GM12872 (cell line): ENCODE data around the gene CD81.
A peak's percentile ranks its signal among the peaks of the same experiment; 100 is the strongest.

Experiments
- TF ChIP-seq, protein P1 (sequence below): IDR thresholded peaks from 3 replicates; pipeline ENCODE4 v1.5.1; 2011; ENCODE audit warnings: low read depth, mild to moderate bottlenecking, low read length, moderate library complexity; ENCODE audit not compliant: insufficient read depth

The CD81 gene

DNA sequence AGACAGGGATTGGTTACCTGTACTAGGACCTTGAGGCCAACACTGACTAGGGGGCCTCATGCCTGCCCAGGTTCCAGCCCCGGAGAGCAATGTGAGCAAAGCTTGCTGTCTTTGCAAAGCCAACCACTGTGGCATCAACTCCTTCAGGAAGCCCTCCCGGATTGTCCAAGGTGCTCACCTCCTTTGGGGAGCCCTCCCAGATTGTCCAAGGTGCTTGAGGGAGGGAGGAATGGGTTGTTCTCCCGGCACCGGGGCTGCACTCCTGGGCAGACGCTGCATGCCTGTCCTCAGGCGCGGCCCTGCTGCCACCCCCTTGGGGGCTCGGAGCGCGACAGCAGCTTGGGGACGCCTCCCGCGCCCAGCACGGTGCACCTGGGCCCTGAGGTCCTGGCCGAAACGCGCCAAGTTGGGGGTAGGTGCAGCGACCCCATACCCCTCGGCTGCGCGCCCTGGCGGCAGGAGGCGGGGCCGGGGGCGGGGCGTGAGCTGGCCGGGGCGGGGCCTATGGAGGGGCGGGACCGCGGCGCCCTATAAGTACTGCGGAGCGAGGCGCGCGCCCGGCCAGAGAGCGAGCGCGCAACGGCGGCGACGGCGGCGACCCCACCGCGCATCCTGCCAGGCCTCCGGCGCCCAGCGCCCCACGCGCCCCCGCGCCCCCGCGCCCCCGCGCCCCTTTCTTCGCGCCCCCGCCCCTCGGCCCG is at the start of gene CD81:
Gene CD81 (plus strand): TSS at position 560 of the 701 bp plus-strand sequence. CDS start 240 bp downstream, outside the sequence.
- TF ChIP-seq, protein P1, sequence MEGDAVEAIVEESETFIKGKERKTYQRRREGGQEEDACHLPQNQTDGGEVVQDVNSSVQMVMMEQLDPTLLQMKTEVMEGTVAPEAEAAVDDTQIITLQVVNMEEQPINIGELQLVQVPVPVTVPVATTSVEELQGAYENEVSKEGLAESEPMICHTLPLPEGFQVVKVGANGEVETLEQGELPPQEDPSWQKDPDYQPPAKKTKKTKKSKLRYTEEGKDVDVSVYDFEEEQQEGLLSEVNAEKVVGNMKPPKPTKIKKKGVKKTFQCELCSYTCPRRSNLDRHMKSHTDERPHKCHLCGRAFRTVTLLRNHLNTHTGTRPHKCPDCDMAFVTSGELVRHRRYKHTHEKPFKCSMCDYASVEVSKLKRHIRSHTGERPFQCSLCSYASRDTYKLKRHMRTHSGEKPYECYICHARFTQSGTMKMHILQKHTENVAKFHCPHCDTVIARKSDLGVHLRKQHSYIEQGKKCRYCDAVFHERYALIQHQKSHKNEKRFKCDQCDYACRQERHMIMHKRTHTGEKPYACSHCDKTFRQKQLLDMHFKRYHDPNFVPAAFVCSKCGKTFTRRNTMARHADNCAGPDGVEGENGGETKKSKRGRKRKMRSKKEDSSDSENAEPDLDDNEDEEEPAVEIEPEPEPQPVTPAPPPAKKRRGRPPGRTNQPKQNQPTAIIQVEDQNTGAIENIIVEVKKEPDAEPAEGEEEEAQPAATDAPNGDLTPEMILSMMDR: no peak

DNA sequence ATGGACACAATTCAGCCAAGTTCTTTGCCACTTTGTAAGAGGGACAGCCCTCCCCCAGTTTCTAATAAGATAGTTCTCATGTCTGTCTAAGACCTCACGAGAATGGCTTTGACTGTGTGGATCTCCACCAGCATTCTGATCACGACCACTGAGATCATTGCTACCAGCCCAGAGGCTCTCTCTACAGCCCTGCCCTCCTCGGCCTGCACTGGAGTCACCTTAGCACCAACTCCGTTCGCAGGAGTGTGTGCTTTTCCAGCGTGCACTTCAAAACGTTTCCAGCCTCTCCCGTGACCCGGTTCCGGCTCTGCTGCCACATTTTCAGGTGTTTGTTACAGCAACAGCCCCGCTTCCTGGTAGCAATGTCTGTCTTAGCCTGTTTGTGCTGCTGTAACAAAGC is 49.1 kb upstream of the CD81 start:
- TF ChIP-seq, protein P1: no peak

DNA sequence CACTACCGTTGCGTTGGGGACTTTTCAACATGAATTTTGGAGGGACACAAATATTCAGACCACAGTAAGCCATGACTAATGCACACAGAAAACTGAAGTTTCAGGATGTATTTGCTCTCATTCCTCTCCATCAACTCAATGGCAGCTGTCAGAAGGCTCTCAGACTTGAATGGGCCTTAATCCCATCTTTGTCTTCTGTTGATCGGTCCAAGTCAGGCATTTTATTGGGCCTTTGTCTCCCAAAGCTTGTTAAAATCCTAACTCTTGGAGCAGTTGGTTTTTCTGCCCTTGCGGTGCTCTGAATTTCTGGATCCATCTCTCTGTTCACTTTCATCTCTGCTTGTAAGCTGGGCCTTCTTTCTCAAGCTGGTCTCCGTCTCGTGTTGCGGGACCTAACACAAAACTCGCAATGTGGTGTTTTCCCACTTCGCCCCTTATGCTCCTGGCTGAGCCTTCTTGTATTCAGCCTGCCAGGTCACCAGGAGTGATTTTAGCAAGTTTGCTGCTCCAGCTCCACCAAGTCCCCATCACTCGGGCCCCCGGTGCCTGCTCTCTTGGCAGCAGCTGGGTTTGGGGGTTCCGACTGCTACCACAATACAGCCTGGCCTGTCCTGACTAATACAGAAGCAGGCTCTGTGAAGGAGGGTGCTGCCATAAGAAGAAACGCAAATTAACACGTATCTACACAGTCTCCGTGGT is 48.3 kb upstream of the CD81 start:
- TF ChIP-seq, protein P1: no peak

GRCh38 chr11:2329551-2329950 is 47.6 kb upstream of the CD81 start:
- TF ChIP-seq, protein P1: no peak

DNA sequence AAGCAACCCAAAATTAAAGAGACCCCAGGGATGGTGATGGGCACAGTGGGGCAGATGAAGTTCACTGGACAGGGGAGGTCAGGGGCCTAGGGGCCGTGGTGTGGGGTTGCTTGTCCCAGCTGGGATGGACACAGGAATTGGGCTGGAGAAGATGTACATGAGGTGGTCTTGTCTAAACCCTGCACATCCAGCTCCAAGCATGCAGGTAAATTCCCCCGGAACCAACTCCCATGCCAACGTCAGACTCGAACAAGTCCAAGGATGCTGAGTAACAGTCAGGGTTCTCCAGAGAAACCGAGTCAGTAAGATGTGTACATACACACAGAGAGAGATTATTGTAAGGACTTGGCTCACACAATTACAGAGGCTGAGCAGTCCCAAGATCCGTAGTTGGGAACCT is 46.4 kb upstream of the CD81 start:
- TF ChIP-seq, protein P1: no peak

- TF ChIP-seq, protein P1: no peak
Observed at GRCh38 chr11:2331404-2331803, 45.7 kb upstream of the CD81 start.

DNA sequence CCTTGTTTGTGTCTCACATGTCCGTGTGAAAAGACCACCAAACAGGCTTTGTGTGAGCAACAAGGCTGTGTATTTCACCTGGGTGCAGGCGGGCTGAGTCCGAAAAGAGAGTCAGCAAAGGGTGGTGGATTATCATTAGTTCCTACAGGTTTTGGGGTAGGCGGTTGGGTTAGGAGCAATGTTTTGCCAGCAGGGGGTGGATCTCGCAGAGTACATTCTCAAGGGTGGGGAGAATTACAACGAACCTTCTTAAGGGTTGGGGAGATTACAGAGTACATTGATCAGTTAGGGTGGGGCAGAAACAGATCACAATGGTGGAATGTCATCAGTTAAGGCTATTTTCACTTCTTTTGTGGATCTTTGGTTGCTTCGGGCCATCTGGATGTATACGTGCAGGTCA is 38.4 kb upstream of the CD81 start:
- TF ChIP-seq, protein P1: peak; percentile 30; the same call in 2 of the 3 replicates
